Measurements from ENCODE around the gene CLCN4.

- TF ChIP-seq CTCF (IDR thresholded peaks at IDR 0.05) (no peak), POLR2A (IDR thresholded peaks at IDR 0.05) (no peak)
Observed at GRCh38 chrX:10126834-10127233, 29.9 kb upstream of the CLCN4 start.
